ENCODE results near the gene PMFBP1. TPM values are rescaled to one million over a fixed set of nuclear protein-coding genes. Genes with fewer than 3 reads are reported as not detected.

PMFBP1 gene
- total RNA-seq, 2 experiments from 2014 or later: 1.1 to 1.2 TPM

DNA sequence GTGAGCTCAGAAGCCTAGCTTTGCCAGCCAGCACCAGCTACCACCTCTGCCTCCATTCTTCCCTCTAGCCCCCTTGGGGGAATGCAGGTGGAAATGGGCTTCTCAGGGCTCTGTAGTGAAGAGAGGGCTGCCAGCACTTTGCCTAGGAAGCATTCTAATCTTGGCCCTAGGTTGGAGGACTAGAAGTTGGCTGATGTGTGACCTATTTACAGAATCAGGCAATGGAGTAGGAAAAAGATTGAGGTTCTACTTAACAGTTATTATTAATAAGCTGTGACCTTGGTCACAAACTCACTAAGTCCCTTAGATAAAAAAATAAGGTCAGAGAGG, 58.4 kb downstream of the PMFBP1 start:
- no peaks in the 10 kb centered on the region for H3K9me3 Mint-ChIP-seq
- CTCF ChIA-PET: interaction anchor here (1.2 to 1.3 kb wide), 2 partner anchors 11 to 14 kb away, joined by 4 to 5 read pairs; no protein-coding TSS in a partner anchor
- no peak for TF ChIP-seq CTCF (IDR thresholded peaks at IDR 0.05)

GRCh38 chr16:72112906-72113615, 58.9 kb downstream of the PMFBP1 start:
- Mint-ChIP-seq H3K9me3 (no peaks in the 10 kb centered on the region), H3K4me1 (ENCODE audit: low read depth) (no peaks in the 10 kb centered on the region), H3K4me3 (no peak overlapping the region), H3K27ac (no peak overlapping the region), H3K27me3 (no peaks in the 10 kb centered on the region), H3K36me3 (ENCODE audit: low read depth) (peaks cover 19% of the 10 kb centered on the region)
- intact Hi-C loops (cut with micrococcal nuclease): no loop called here
- DNase-seq (no peak), ATAC-seq (no peak)
- POLR2A ChIA-PET: interaction anchor here (1.4 kb wide), 1 partner anchor 18 kb away, joined by 3 read pairs; no protein-coding TSS in a partner anchor
- CTCF ChIA-PET: interaction anchor here (1.2 to 1.3 kb wide), 2 partner anchors 12 to 14 kb away, joined by 4 to 5 read pairs; no protein-coding TSS in a partner anchor
- TF ChIP-seq CTCF (IDR thresholded peaks at IDR 0.05): no peak

More for the DNA sequence above, 58.4 kb downstream of the PMFBP1 start:
- no peak overlapping the region for H3K4me3 Mint-ChIP-seq
- POLR2A ChIA-PET: interaction anchor here (0.8 to 1.4 kb wide), 2 partner anchors 19 to 239 kb away, joined by 3 read pairs; no protein-coding TSS in a partner anchor
- no peaks in the 10 kb centered on the region for H3K27me3 Mint-ChIP-seq
- ATAC-seq (no peak), DNase-seq (no peak)
- peaks cover 15% of the 10 kb centered on the region for H3K36me3 Mint-ChIP-seq (ENCODE audit: low read depth)
- intact Hi-C loops (cut with micrococcal nuclease): no loop called here
- H3K4me1 Mint-ChIP-seq (ENCODE audit: low read depth): no peaks in the 10 kb centered on the region
- no peak overlapping the region for H3K27ac Mint-ChIP-seq

GRCh38 chr16:72112452-72112792, 59.5 kb downstream of the PMFBP1 start:
- Mint-ChIP-seq H3K9me3 (no peaks in the 10 kb centered on the region), H3K27ac (no peak overlapping the region), H3K4me1 (ENCODE audit: low read depth) (no peaks in the 10 kb centered on the region), H3K4me3 (no peak overlapping the region), H3K27me3 (no peaks in the 10 kb centered on the region), H3K36me3 (ENCODE audit: low read depth) (peaks cover 22% of the 10 kb centered on the region)
- DNase-seq (no peak), ATAC-seq (no peak)
- TF ChIP-seq CTCF (IDR thresholded peaks at IDR 0.05): no peak
- ChIA-PET CTCF (no interaction called here), POLR2A (interaction anchor here (1.7 kb wide), 1 partner anchor 10 kb away, joined by 5 read pairs; no protein-coding TSS in a partner anchor)
- intact Hi-C loops (cut with micrococcal nuclease): no loop called here

GRCh38 chr16:72111657-72112451, 60.1 kb downstream of the PMFBP1 start:
- Mint-ChIP-seq H3K4me1 (ENCODE audit: low read depth) (no peaks in the 10 kb centered on the region), H3K4me3 (no peak overlapping the region), H3K27me3 (no peaks in the 10 kb centered on the region), H3K36me3 (ENCODE audit: low read depth) (peaks cover 28% of the 10 kb centered on the region), H3K27ac (no peak overlapping the region), H3K9me3 (no peaks in the 10 kb centered on the region)
- ATAC-seq (no peak), DNase-seq (no peak)
- intact Hi-C loops (cut with micrococcal nuclease): no loop called here
- ChIA-PET POLR2A (interaction anchor here (1.0 to 1.7 kb wide), 3 partner anchors 9 to 18 kb away, joined by 3 to 5 read pairs (median 4); partner anchors contain the start of gene DHX38), CTCF (interaction anchor here (1.2 kb wide), 1 partner anchor 13 kb away, joined by 3 read pairs; no protein-coding TSS in a partner anchor)
- no peak for TF ChIP-seq CTCF (IDR thresholded peaks at IDR 0.05)

Data from activated CD8-positive, alpha-beta T cell treated with anti-CD3 and anti-CD28 coated beads for 36 hours (primary cell).